Stimulated activated CD4-positive, alpha-beta T cell treated with anti-CD3 and anti-CD28 coated beads, Interleukin-12 subunit alpha, Interleukin-12 subunit beta, amount 100 ng/mL, for 24 hours (primary cell): Measurements from ENCODE around the gene KHDC1L.
"Not testable (repeated sequence)": the region's sequence is repeated elsewhere in the genome, so short reads cannot be mapped to it uniquely, and the experiment has no call there.

Source experiments
- DNase-seq, 2 experiments: peaks; one replicate each; pipeline ENCODE4 v3.0.0-alpha.2; 2020; ENCODE audit warnings: low read depth in 2 of 2

Gene KHDC1L

DNA sequence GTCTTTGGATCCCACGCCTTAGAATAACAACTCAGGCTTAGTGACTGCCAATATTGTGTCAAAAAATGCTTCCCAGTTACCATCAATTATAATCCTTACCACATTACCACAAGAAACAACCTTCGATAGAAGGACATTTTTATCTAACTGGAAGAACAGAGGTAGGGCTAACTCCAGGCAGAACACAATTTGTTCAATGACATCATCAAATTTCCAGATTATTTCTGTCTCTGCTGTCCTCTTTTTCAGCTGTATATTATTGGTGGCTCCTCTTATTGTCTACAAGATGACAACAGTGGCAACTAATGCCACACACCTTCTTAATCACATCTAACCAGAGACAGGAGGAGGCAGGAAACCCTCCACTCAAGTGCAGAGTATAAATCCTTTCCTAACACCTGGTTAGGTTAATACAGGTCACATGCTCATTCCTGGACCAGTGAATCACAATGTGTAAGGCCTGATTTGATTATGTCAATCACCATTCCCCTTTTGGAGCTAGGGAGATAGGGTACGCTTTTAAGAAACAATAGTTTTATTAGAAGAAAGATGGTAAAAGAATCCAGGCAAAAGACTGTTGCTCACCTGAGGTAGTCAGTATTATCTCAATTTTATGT, 18.0 kb downstream of the KHDC1L start:
- no peak for DNase-seq

DNA sequence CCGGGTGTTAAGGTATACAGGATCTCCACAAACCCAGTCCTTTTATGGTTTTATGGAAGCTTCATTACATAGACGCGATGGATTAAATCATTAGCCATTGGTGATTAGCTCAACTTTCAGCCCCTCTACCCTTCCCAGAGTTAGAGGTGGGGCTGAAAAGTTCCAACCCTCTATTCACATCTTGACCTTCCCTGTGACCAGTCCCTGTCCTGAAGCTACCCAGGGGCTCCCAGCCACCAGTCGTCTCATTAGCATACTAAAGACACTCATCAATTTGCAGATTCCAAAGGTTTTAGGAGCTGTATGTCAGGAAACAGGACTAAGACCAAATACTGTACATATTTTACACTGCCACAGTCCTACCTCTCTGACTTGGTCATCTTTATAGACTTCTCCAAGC, 21.0 kb downstream of the KHDC1L start:
- no peak for DNase-seq

DNA sequence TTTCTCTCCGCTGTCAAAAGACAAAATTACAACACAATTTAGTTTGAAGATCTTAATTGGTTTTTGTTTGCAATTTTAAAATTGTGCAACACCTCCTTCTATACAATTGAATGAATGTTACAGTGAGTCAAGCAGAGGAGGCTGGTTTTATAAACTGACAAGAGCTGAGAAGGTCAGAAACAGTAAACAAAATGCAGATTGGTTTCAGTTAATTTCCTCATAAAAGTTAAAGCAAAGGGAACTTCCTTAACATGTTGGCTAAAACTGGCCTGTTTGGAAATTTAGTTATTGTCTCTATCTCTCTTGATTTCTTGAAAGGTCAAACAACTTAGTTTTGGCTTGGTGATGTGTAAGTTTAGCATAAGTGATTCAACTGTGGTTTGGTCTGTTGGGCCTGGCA, 22.2 kb downstream of the KHDC1L start:
- no peak for DNase-seq

DNA sequence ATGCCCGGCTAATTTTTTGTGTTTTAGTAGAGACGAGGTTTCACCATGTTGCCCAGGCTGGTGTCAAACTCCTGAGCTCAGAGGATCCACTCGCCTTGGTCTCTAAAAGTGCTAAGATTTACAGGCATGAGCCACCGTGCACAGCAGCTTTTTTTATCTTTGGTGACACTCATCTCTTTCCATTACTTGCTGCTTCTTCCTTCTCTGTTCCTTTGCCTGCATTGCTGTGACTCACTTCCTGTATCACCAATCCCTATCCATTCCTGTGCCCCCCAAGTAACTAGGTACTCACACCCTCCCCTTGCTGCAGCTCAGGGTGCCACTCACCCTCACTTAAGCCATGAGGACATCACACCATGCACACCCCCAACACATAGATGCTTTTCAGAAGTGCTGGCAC, 24.6 kb downstream of the KHDC1L start:
- DNase-seq = no peak

DNA sequence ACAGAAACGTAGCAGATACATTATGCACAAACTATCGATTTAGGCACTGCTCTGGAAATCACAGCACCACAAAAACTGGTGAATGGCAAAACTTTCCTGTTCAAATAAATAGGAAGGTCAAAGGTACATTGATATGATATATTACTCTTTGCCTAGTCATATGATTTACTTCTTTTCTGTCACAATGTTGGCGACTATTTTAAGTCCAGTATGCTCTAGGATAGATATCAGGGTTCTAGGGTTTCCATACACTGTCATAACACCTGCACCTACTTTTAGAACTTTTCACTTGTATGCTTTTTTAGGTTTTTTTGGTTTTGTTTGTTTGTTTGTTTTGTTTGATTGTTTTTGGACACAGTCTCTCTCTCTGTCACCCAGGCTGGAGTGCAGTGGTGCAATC, 25.0 kb downstream of the KHDC1L start:
- DNase-seq = no peak

- no peak for DNase-seq
These were observed 30.6 kb downstream of the KHDC1L start for GRCh38 chr6:73194744-73195143.

DNA sequence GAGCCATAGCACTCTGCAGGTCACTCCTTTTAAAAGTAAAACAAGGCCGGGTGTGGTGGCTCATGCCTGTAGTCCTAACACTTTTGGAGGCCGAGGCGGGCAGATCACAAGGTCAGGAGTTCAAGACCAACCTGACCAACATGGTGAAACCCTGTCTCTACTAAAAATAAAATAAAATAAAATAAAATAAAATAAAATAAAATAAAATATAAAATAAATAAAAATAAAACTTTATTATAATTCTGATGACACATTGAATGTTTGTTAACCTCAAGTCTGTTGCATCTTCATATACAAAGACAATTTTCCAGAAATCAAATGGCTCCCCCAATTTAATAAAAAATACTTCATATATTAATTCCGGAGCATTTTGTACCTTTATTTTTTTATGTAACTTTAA, 32.0 kb downstream of the KHDC1L start:
- not testable (repeated sequence) for DNase-seq

GRCh38 chr6:73182021-73182607, 43.2 kb downstream of the KHDC1L start:
- DNase-seq = no peak

- no peak for DNase-seq
These were observed 44.3 kb downstream of the KHDC1L start for GRCh38 chr6:73180763-73181619.

GRCh38 chr6:73180076-73180738, 45.1 kb downstream of the KHDC1L start:
- no peak for DNase-seq

GRCh38 chr6:73177221-73177944, 47.9 kb downstream of the KHDC1L start:
- DNase-seq = no peak

GRCh38 chr6:73176057-73176456, 49.2 kb downstream of the KHDC1L start:
- DNase-seq = no peak

GRCh38 chr6:73174646-73175045, 50.6 kb downstream of the KHDC1L start:
- no peak for DNase-seq
